Measurements from ENCODE around the gene MIER2.
"Not testable (repeated sequence)": the region's sequence is repeated elsewhere in the genome, so short reads cannot be mapped to it uniquely, and the experiment has no call there.

MIER2 gene

DNA sequence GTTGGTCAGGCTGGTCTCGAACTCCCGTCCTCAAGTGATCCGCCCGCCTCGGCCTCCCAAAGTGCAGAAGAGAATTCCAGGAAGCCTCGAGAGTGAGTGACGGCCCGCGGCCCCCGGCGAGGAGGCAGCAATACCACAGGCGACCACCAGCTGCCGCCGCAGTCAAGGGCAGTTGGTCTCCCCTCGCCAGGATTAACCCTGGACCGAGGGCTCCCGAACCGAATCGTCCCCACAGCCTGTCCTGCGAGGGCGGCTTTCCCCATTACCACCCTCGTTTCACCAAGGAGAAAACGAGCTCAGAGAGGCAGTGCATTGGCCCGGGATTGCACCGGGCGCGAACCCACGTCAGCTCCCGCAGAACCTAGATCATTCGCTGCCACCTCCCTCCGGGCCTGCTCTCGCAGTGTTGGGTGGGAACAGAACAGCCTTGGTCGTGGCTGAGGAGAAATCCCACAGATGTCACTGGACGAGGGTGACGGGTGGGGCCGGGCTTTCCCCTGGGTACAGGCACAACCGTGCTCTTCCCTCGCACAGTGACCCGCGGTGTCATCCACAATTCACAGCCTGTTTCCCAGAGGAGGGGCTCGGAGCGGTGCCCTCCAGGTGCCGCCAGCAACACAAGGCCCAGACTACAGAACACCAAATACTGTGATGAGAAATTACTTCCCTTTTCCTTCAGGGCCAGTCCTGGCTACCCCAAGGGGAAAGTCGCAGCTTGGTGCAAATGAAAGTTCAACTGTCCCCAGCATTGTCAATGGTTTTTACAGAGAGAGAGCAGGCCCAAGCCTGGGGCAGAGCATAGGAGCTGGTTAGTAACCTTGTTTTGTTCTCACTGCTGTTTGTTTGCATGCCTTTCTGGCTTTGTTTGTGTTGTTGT is 39.6 kb upstream of the MIER2 start:
- peaks cover 14% of the 10 kb centered on the region for H3K4me1 Mint-ChIP-seq
- no peak overlapping the region for H3K4me3 Mint-ChIP-seq
- no peaks in the 10 kb centered on the region for H3K36me3 Mint-ChIP-seq
- H3K9me3 Mint-ChIP-seq = no peaks in the 10 kb centered on the region
- H3K27me3 Mint-ChIP-seq = peaks cover 70% of the 10 kb centered on the region
- H3K27ac Mint-ChIP-seq = no peak overlapping the region
- no peak for DNase-seq
- CTCF ChIA-PET = interaction anchor here (1.5 to 3.1 kb wide), 2 partner anchors 122 to 126 kb away, joined by 4 to 14 read pairs; no protein-coding TSS in a partner anchor

DNA sequence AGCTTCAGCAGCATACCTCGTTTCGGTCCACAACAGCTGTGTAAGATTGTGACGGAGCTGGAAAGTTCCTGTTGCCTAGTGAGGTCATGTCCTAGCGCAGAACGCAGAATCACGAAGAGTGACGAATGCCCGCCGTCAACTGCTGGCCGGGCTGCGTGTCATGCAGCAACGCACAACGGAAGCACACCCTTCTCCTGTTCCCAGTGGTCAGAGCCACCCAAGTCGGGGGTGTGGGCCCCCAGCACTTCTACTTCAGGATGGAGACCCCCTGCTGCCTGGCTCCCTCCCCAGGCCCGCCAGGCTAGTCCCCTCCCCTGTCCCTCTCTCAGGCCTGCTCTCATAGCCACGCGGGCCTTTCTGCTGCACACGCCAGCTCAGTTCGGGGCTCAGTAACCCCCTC is 38.4 kb upstream of the MIER2 start:
- DNase-seq = no peak
- Mint-ChIP-seq H3K9me3 (no peaks in the 10 kb centered on the region), H3K36me3 (no peaks in the 10 kb centered on the region), H3K4me3 (no peak overlapping the region), H3K4me1 (peaks cover 14% of the 10 kb centered on the region), H3K27me3 (peaks cover 62% of the 10 kb centered on the region), H3K27ac (no peak overlapping the region)
- CTCF ChIA-PET = interaction anchor here (1.5 to 3.1 kb wide), 2 partner anchors 123 to 127 kb away, joined by 4 to 14 read pairs; no protein-coding TSS in a partner anchor

DNA sequence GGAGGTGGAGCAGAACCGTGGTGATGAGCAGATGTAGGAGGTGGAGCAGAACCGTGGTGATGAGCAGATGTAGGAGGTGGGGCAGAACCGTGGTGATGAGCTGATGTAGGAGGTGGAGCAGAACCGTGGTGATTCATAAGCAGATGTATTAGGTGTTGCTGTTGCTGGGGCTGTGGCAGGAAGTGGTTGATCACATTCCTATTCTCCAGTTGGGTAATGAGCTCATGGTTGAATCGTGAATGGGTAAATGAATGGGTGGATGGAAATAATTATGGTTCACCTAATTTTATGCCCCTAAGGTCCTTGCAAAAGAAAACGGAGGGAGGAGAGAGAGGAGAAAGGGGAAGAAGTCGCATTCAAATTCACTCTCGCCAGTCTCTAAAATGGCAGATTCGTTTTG is 38.0 kb upstream of the MIER2 start:
- not testable (repeated sequence) for H3K36me3 Mint-ChIP-seq, H3K4me3 Mint-ChIP-seq, H3K27ac Mint-ChIP-seq, H3K9me3 Mint-ChIP-seq
- peak; percentile 41 for DNase-seq
- Mint-ChIP-seq H3K4me1 (peaks cover 16% of the 10 kb centered on the region), H3K27me3 (peaks cover 63% of the 10 kb centered on the region)
- CTCF ChIA-PET = interaction anchor here (1.5 to 3.1 kb wide), 2 partner anchors 124 to 128 kb away, joined by 4 to 14 read pairs; no protein-coding TSS in a partner anchor

DNA sequence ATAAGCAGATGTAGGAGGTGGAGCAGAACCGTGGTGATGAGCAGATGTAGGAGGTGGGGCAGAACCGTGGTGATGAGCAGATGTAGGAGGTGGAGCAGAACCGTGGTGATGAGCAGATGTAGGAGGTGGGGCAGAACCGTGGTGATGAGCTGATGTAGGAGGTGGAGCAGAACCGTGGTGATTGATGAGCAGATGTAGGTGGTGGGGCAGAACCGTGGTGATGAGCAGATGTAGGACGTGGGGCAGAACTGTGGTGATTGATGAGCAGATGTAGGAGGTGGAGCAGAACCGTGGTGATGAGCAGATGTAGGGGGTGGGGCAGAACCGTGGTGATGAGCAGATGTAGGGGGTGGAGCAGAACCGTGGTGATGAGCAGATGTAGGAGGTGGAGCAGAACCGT is 37.3 kb upstream of the MIER2 start:
- not testable (repeated sequence) for H3K27ac Mint-ChIP-seq, DNase-seq, H3K4me3 Mint-ChIP-seq, H3K9me3 Mint-ChIP-seq, H3K36me3 Mint-ChIP-seq
- peaks cover 16% of the 10 kb centered on the region for H3K4me1 Mint-ChIP-seq
- peaks cover 60% of the 10 kb centered on the region for H3K27me3 Mint-ChIP-seq
- CTCF ChIA-PET = interaction anchor here (3.1 kb wide), 1 partner anchor 128 kb away, joined by 14 read pairs; no protein-coding TSS in a partner anchor

DNA sequence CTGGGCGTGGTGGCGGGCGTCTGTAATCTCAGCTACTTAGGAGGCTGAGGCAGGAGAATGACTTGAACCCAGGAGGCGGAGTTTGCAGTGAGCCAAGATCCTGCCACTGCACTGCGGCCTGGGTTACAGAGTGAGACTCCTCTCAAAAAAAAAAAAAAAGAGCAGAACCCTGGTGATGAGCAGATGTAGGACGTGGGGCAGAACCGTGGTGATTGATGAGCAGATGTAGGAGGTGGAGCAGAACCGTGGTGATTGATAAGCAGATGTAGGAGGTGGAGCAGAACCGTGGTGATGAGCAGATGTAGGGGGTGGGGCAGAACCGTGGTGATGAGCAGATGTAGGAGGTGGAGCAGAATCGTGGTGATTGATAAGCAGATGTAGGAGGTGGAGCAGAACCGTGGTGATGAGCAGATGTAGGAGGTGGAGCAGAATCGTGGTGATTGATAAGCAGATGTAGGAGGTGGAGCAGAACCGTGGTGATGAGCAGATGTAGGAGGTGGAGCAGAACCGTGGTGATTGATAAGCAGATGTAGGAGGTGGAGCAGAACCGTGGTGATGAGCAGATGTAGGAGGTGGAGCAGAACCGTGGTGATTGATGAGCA is 36.1 kb upstream of the MIER2 start:
- H3K27ac Mint-ChIP-seq, CTCF ChIA-PET, H3K9me3 Mint-ChIP-seq, H3K4me3 Mint-ChIP-seq, H3K36me3 Mint-ChIP-seq, DNase-seq: not testable (repeated sequence)
- peaks cover 50% of the 10 kb centered on the region for H3K27me3 Mint-ChIP-seq
- peaks cover 15% of the 10 kb centered on the region for H3K4me1 Mint-ChIP-seq

DNA sequence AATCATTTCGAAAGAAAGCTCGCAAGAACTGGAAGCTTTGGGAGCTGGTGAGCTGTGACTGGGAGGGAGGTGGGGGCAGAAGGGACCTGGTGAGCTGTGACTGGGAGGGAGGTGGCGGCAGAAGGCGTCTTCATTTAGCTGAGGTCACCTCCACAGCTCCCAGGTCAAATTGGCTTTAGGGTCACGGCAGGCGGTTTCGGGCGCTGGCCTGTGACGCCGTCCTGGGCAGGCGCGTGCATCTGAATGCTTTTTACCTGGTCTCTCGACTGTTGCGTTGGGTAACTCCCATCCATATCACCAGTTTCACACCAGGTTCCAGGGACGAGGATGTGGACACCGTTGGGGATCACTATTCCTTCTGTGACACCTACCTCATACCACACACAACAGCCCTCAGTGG is 35.2 kb upstream of the MIER2 start:
- H3K9me3 Mint-ChIP-seq = no peaks in the 10 kb centered on the region
- DNase-seq = no peak
- no peak overlapping the region for H3K27ac Mint-ChIP-seq
- H3K36me3 Mint-ChIP-seq = no peaks in the 10 kb centered on the region
- CTCF ChIA-PET = no interaction called here
- H3K27me3 Mint-ChIP-seq = peaks cover 45% of the 10 kb centered on the region
- H3K4me1 Mint-ChIP-seq = peaks cover 15% of the 10 kb centered on the region
- no peak overlapping the region for H3K4me3 Mint-ChIP-seq

DNA sequence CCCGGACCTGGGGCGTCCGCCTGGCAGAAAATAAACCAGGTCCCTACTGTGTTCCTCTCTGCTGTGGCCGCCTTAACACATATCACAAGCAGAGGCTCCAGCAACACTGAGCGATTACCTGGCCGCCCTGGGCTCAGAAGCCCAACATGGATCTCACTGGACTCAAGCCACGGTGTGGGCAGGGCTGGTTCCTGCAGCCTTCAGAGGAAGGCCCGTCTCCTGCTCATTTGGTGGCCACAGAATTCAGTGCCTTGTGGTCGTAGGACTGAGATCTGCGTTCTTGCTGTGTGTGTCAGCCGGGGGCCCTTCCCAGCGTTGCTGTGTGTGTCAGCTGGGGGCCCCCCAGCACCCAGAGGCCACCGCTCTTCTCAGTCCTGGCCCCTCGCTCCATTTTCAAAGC is 34.1 kb upstream of the MIER2 start:
- CTCF ChIA-PET = no interaction called here
- Mint-ChIP-seq H3K27me3 (peaks cover 43% of the 10 kb centered on the region), H3K4me3 (no peak overlapping the region), H3K9me3 (no peaks in the 10 kb centered on the region), H3K36me3 (no peaks in the 10 kb centered on the region), H3K4me1 (peaks cover 13% of the 10 kb centered on the region), H3K27ac (no peak overlapping the region)
- DNase-seq = no peak

DNA sequence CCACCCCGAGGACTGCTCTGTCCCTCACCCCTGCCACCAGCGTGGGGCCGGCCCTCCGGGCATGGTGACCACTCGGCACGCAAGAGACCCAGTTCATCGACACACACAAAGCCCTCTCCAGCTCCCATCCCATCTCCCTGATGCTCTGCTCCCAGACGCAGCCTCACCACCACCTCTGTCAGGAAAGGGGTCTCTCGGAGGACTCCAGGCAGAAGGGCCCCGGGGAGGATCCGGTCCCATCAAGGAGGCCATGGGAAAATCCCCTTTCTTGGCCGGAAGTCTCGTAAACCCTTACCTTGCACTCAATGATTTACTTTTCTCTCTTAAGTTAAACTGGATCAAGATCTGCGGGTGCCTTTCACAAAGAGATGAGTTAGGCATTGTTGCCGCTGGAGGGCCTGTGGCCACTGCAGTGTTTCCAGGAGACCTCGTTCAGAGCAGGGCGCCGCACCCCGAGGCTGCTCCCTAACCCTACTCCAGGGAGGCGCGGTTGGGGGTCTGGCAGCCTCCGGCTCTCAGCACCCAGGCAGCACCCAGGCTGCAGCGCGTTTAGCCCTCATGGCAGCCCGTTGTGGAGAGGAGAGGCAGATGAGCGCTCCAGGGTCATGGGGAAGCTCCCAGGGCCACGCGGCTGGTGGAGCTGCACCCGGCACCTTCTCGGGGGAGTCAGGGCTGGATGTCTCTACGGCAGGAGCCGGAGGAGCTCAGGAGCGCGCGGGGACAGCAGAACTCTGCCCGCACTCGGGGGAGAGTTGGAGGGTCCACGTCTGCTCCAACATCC is 33.4 kb upstream of the MIER2 start:
- Mint-ChIP-seq H3K4me1 (peaks cover 7% of the 10 kb centered on the region), H3K4me3 (no peak overlapping the region), H3K27ac (no peak overlapping the region), H3K27me3 (peaks cover 36% of the 10 kb centered on the region), H3K36me3 (no peaks in the 10 kb centered on the region), H3K9me3 (no peaks in the 10 kb centered on the region)
- no peak for DNase-seq
- CTCF ChIA-PET = no interaction called here

DNA sequence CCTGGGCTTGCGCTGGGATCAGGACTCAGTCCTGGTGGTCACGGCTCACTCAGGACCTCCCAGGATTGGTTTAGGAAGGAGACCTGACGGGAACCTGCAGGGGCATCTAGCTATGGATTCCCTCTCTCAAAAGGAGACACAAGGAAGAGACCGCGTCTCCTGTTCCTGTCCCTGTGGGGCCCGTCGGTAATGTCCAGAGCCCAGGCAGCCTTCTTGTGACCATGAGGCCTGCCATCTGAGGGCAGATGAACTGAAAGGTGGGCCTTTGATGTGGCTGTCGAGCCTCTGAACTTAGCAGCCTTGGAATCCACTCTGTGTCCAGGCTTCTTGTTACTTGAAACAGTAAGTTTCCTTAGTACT is 31.5 kb upstream of the MIER2 start:
- Mint-ChIP-seq H3K27ac (no peak overlapping the region), H3K4me3 (no peak overlapping the region), H3K9me3 (no peaks in the 10 kb centered on the region), H3K27me3 (peaks cover 34% of the 10 kb centered on the region), H3K36me3 (no peaks in the 10 kb centered on the region), H3K4me1 (peaks cover 2% of the 10 kb centered on the region)
- CTCF ChIA-PET = no interaction called here
- DNase-seq = no peak

DNA sequence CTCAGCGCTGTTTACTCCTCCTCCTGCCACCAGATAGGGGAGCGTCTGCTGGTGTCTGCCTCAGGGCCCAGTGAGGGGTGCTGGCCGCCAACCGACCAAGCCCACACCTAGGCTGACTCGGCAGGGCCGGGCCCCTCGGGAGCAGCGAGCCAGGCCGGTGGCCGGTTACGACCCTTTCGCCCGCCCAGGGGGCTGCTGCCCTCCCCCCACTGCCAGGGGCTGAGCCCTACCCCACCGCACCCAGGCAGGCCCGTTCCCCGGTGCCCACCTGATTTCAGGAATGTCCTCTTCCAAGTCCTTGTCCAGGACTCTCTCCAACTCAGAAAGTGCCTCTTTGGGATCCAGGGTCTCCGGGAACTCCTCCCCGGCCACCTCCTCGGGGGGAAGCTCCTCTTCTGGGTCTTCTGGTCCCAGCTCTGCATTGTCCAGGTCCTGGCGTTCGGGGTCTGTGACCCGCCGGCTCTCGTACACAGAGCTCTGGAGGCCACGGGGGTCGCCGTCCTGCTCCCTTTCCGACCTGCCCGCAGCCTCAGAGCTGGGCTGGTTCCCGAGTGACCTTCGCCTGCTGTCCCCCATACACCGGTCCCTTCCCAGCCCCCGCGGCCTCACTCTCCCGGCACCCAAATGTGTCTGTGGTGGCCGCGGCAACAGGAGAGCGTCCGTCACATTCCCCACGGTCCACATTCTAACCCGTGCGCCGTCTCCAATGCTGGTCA is 31.0 kb upstream of the MIER2 start:
- CTCF ChIA-PET = no interaction called here
- no peak overlapping the region for H3K27ac Mint-ChIP-seq
- H3K9me3 Mint-ChIP-seq = no peaks in the 10 kb centered on the region

DNA sequence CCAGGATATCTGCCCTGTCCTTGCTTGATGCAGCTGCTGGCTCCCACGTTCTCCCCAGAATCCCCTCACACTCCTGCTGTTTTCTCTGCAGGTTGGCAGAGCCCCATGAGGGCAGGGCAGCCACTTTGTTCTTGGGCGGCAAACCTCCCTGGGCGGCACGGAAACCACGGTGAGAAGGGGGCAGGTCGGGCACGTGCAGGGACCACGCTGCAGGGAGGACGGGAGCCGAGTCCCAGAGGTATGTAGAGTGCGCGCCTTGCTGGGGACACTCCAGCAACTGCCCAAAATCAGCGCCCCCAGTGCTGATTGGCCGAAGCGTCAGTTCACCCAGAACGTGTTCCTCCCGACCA is 30.3 kb upstream of the MIER2 start:
- no peaks in the 10 kb centered on the region for H3K9me3 Mint-ChIP-seq
- no peak overlapping the region for H3K27ac Mint-ChIP-seq
- H3K27me3 Mint-ChIP-seq = peaks cover 35% of the 10 kb centered on the region
- H3K4me3 Mint-ChIP-seq = no peak overlapping the region
- no peak for DNase-seq
- CTCF ChIA-PET = no interaction called here
- peaks cover 2% of the 10 kb centered on the region for H3K4me1 Mint-ChIP-seq
- H3K36me3 Mint-ChIP-seq = no peaks in the 10 kb centered on the region

More for the DNA sequence above, 31.0 kb upstream of the MIER2 start:
- Mint-ChIP-seq H3K4me1 (peaks cover 2% of the 10 kb centered on the region), H3K36me3 (no peaks in the 10 kb centered on the region), H3K27me3 (peaks cover 37% of the 10 kb centered on the region), H3K4me3 (no peak overlapping the region)
- no peak for DNase-seq

DNA sequence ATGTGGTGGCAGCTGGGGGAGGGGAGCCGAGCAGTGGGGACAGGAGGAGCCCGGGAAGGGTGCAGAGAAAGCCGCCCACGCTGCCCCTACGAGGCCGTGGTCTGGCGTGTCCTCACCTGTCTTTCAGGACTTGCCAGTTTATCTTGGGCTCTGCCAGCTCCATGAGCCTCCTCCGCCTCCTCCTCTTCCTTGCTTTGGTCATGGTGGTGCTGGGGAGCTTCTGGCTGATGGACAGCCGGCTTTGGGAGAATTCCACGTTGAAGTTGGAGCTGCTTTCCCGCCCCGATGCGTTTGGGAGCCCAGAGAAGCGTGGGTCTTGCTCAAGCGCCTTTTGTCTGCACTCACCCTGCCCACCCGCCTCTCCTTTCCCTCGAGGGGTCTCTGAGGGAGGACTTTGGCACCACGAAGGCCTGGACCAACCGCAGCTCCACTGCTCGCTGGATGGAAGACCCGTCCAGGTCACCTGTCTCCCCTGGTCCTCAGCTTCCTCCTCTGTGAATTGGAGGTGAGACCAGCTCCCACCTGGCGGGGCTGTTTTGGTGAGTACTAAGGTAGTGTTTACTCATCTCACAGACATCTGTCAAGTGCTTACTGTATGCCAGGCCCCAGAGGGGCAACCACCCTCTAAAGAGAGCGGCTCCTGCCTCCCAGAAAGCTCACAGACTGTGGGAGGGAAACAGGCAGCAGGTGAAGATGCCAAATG is 29.7 kb upstream of the MIER2 start:
- no peaks in the 10 kb centered on the region for H3K9me3 Mint-ChIP-seq
- CTCF ChIA-PET = no interaction called here
- H3K36me3 Mint-ChIP-seq = no peaks in the 10 kb centered on the region
- no peak for DNase-seq
- H3K4me3 Mint-ChIP-seq = no peak overlapping the region
- peaks cover 2% of the 10 kb centered on the region for H3K4me1 Mint-ChIP-seq
- peaks cover 35% of the 10 kb centered on the region for H3K27me3 Mint-ChIP-seq
- no peak overlapping the region for H3K27ac Mint-ChIP-seq

DNA sequence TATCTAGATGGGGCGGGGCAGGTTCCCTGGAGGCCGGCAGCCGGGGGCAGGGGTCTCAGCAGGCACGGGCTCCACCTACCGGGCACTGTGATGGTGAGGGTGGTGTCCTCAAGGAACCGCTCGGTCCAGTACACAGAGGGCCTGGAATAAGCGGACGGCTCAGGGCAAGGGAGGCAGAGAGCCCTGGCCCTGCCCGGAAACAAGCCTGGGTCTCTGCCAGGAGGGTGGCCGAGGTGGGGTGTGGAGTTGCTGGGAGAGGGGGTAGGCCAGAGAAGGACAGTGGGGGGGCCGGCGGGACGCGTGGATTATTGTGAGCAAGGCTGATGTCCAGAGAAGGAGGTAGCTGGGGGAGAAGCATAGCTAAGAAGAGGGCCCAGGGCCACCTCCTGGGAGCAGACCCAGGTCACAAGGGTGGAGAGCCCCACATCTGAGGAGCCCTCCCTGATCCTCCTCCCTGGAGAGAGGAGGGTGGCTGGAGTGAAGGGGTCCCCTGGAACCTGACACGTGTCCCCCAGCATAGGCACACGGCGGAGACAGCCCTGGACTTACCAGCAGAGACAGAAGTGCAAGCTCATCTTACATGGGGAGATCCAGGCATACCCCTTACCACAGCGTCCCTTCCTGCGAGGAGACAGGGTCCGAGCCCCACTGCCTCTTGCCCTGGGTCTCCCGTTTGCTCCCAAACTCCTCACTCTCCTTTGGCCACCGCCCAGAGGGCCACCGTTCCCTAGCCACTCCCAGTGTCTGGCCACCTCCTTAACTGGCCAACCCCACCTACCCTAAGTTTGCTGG is 29.0 kb upstream of the MIER2 start:
- DNase-seq = no peak
- Mint-ChIP-seq H3K4me1 (peaks cover 2% of the 10 kb centered on the region), H3K27me3 (peaks cover 35% of the 10 kb centered on the region), H3K9me3 (no peaks in the 10 kb centered on the region), H3K4me3 (no peak overlapping the region), H3K36me3 (no peaks in the 10 kb centered on the region), H3K27ac (no peak overlapping the region)
- CTCF ChIA-PET = no interaction called here

Data from activated naive CD4-positive, alpha-beta T cell treated with anti-CD3 and anti-CD28 coated beads, Interleukin-2, amount 10 ng/mL, durations not matched to agents 7 days and 5 days (primary cell).